ENCODE measurements around the gene AHCYL1.

GRCh38 chr1:110032327-110032726 lies 47.8 kb downstream of the AHCYL1 start:
- TF ChIP-seq, protein P1, sequence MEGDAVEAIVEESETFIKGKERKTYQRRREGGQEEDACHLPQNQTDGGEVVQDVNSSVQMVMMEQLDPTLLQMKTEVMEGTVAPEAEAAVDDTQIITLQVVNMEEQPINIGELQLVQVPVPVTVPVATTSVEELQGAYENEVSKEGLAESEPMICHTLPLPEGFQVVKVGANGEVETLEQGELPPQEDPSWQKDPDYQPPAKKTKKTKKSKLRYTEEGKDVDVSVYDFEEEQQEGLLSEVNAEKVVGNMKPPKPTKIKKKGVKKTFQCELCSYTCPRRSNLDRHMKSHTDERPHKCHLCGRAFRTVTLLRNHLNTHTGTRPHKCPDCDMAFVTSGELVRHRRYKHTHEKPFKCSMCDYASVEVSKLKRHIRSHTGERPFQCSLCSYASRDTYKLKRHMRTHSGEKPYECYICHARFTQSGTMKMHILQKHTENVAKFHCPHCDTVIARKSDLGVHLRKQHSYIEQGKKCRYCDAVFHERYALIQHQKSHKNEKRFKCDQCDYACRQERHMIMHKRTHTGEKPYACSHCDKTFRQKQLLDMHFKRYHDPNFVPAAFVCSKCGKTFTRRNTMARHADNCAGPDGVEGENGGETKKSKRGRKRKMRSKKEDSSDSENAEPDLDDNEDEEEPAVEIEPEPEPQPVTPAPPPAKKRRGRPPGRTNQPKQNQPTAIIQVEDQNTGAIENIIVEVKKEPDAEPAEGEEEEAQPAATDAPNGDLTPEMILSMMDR (IDR thresholded peaks at IDR 0.05) = no peak
- no peak for TF ChIP-seq EZH2 (IDR thresholded peaks at IDR 0.05)

Measured in neural progenitor cell (in vitro differentiated cells).